ENCODE results near the gene OXER1. TPM values are rescaled to one million over a fixed set of nuclear protein-coding genes. Genes with fewer than 3 reads are reported as not detected.

The OXER1 gene
- total and polyA plus RNA-seq, 9 of the 15 experiments (the other 6 are each of a cell fraction or from before 2014, with no cell fraction given) = not detected

GRCh38 chr2:42742740-42743658, 20.9 kb downstream of the OXER1 start:
- intact Hi-C loops (cut with micrococcal nuclease) (no loop called here), in situ Hi-C loops (cut with MboI) (no loop called here)
- FAIRE-seq (no peak), ATAC-seq (no peak), DNase-seq (ENCODE audit: extremely low read depth in 1 of 4, low spot score in 3 of 4) (no peak)
- Histone ChIP-seq H3K4me1 (replicated peaks in 1 of 2; ENCODE audit: control insufficient read depth in 2 of 2, insufficient read depth in 2 of 2, low read length in 2 of 2) (no peaks in the 10 kb centered on the region), H3K9me3 (replicated peaks; ENCODE audit: control insufficient read depth, insufficient read depth, low read depth, low read length) (no peaks in the 10 kb centered on the region), H3K4me2 (ENCODE audit: insufficient read depth, low read length) (no peak overlapping the region), H3K27ac (ENCODE audit: extremely low read depth, low read depth, low read length) (no peak overlapping the region), H3K9ac (ENCODE audit: insufficient read depth in 1 of 2, low read depth in 2 of 2, low read length in 2 of 2) (no peak overlapping the region), H2AFZ (ENCODE audit: low read depth, low read length) (no peak overlapping the region), H4K20me1 (replicated peaks; ENCODE audit: control insufficient read depth, insufficient read depth, low read length) (no peaks in the 10 kb centered on the region), H3K27me3 (ENCODE audit: control insufficient read depth in 2 of 2, insufficient read depth in 2 of 2, low read length in 2 of 2) (peaks cover 0 to 12% of the 10 kb centered on the region in 2 experiments; a peak in 2 of 5 replicates), H3K9me1 (ENCODE audit: control insufficient read depth, insufficient read depth, low read length) (no peaks in the 10 kb centered on the region), H3K79me2 (ENCODE audit: control insufficient read depth, insufficient read depth, low read length) (no peaks in the 10 kb centered on the region), H3K36me3 (ENCODE audit: control insufficient read depth, insufficient read depth, low read length) (no peaks in the 10 kb centered on the region), H3K4me3 (no peak overlapping the region)
- TF ChIP-seq RAD51 (IDR thresholded peaks at IDR 0.05; ENCODE audit: borderline replicate concordance, low read depth) (no peak), NFIC (IDR thresholded peaks at IDR 0.05) (no peak), NCOA6 (IDR thresholded peaks at IDR 0.05) (no peak), ARID3A (IDR thresholded peaks at IDR 0.05; ENCODE audit: borderline replicate concordance, low read depth, low read length) (no peak), SMAD1 (IDR thresholded peaks at IDR 0.05; ENCODE audit: low read depth, low read length, partially characterized antibody) (no peak)
- CTCF ChIA-PET (ENCODE audit: low intra/inter-chr PET ratio) = no interaction called here
- POLR2A ChIA-PET = interaction anchor here (0.9 to 1.5 kb wide), 2 partner anchors 10 to 12 kb away, joined by 3 read pairs; no protein-coding TSS in a partner anchor
- 6% methylated on average over 2 of the region's 2 CpGs for WGBS (ENCODE audit: insufficient coverage, low coverage, missing lambda C conversion rate)
- BruUV-seq (replicated peaks) = no TSS peak
